ENCODE results near the gene RPS6KA6. TPM values are rescaled to one million over a fixed set of nuclear protein-coding genes. Genes with fewer than 3 reads are reported as not detected.

RPS6KA6 gene
- total RNA-seq, 2 donors from 2014 or later: 17.9 to 18.3 TPM

DNA sequence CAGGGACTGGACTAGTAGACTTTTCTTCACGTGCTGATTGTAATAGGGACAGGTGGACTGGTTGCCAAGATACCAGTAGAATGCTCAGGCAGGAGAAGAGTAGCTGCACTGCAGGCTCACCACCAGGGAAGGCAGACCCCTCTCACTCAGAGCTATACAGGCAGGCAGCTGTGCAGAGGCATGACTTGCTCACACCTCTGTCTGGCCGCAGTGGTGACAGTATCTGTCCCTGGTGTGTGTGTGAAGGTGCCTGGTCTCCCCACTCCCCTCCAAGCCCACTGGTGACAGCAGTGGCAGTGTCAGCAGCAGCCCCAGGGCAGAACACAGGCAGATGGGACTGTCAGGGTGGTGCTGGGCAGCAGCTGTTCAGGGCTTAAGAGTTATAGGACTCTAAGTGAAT is 140.7 kb downstream of the RPS6KA6 start:
- no peak overlapping the region for H3K9ac ChIP-seq (ENCODE audit: extremely low read depth, low read length, poor library complexity, severe bottlenecking)
- no peaks in the 10 kb centered on the region for H3K4me1 ChIP-seq (ENCODE audit: control insufficient read depth, insufficient read depth, low read length)
- no peaks in the 10 kb centered on the region for H3K36me3 Mint-ChIP-seq (ENCODE audit: low read depth)
- H3K4me3 Mint-ChIP-seq: no peak overlapping the region
- no peaks in the 10 kb centered on the region for H3K9me3 ChIP-seq (ENCODE audit: control insufficient read depth, low read length)
- no peak overlapping the region for H3K4me3 ChIP-seq (ENCODE audit: low read length)
- H3K9me3 Mint-ChIP-seq: peaks cover 47% of the 10 kb centered on the region
- TF ChIP-seq, protein P1, sequence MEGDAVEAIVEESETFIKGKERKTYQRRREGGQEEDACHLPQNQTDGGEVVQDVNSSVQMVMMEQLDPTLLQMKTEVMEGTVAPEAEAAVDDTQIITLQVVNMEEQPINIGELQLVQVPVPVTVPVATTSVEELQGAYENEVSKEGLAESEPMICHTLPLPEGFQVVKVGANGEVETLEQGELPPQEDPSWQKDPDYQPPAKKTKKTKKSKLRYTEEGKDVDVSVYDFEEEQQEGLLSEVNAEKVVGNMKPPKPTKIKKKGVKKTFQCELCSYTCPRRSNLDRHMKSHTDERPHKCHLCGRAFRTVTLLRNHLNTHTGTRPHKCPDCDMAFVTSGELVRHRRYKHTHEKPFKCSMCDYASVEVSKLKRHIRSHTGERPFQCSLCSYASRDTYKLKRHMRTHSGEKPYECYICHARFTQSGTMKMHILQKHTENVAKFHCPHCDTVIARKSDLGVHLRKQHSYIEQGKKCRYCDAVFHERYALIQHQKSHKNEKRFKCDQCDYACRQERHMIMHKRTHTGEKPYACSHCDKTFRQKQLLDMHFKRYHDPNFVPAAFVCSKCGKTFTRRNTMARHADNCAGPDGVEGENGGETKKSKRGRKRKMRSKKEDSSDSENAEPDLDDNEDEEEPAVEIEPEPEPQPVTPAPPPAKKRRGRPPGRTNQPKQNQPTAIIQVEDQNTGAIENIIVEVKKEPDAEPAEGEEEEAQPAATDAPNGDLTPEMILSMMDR (conservative IDR thresholded peaks at IDR 0.05): no peak
- no peak overlapping the region for H3K27ac Mint-ChIP-seq
- peaks cover 2% of the 10 kb centered on the region for H3K4me1 Mint-ChIP-seq
- no peak overlapping the region for H3K27ac ChIP-seq (ENCODE audit: low read depth, low read length)
- no peaks in the 10 kb centered on the region for H3K36me3 ChIP-seq (ENCODE audit: control insufficient read depth, insufficient read depth, low read length)
- no peaks in the 10 kb centered on the region for H3K27me3 ChIP-seq (ENCODE audit: control insufficient read depth, insufficient read depth, low read length, poor library complexity, severe bottlenecking)
- H3K27me3 Mint-ChIP-seq (ENCODE audit: insufficient read depth): no peaks in the 10 kb centered on the region
- DNase-seq: peak; percentile 47
- WGBS, 2 experiments (ENCODE audit: insufficient coverage in 1 of 2, insufficient read length in 1 of 2): 86% methylated on average over 1 of the region's 2 CpGs; no CpG with 5 or more reads in 1 of the 2 experiments

DNA sequence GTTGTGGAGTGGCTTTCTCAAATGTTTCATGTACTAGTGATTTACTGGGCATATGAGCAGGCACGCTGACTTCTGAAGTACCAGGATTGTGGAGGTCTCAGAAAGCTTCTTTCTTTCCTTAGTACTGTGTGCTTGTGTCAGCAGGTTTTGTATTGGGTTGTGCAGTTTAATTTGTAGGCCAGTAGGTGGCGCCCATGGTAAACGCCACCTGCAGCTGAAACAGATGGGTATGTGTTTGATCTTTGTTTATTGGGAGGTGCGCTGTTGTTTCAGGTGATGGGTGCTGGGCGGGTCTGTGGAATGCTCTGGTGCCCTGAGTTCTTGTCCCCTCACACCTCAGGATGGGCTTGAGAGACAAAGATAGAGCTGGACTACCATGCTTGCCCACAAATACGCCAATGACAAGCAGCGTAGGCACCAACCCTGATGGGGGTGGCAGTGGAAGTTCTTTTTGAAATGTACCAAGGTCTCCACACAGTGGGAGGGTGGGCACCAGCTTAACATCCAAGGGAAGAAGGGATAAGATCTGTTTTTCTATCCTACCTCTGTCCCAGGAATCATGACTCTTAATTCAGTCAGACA is 141.5 kb downstream of the RPS6KA6 start:
- Histone ChIP-seq H3K4me3 (ENCODE audit: low read length) (no peak overlapping the region), H3K36me3 (ENCODE audit: control insufficient read depth, insufficient read depth, low read length) (no peaks in the 10 kb centered on the region), H3K9ac (ENCODE audit: extremely low read depth, low read length, poor library complexity, severe bottlenecking) (no peak overlapping the region), H3K27me3 (ENCODE audit: control insufficient read depth, insufficient read depth, low read length, poor library complexity, severe bottlenecking) (no peaks in the 10 kb centered on the region), H3K9me3 (ENCODE audit: control insufficient read depth, low read length) (no peaks in the 10 kb centered on the region), H3K4me1 (ENCODE audit: control insufficient read depth, insufficient read depth, low read length) (no peaks in the 10 kb centered on the region), H3K27ac (ENCODE audit: low read depth, low read length) (no peak overlapping the region)
- Mint-ChIP-seq H3K27ac (no peak overlapping the region), H3K27me3 (ENCODE audit: insufficient read depth) (no peaks in the 10 kb centered on the region), H3K4me1 (peaks cover 2% of the 10 kb centered on the region), H3K9me3 (peaks cover 55% of the 10 kb centered on the region), H3K36me3 (ENCODE audit: low read depth) (no peaks in the 10 kb centered on the region), H3K4me3 (no peak overlapping the region)
- TF ChIP-seq, protein P1 (conservative IDR thresholded peaks at IDR 0.05): peak; percentile 84
- peak; percentile 71 for DNase-seq
- WGBS, 2 experiments (ENCODE audit: insufficient coverage in 1 of 2, insufficient read length in 1 of 2): 45% methylated on average over 7 of the region's 7 CpGs; no CpG with 5 or more reads in 1 of the 2 experiments

DNA sequence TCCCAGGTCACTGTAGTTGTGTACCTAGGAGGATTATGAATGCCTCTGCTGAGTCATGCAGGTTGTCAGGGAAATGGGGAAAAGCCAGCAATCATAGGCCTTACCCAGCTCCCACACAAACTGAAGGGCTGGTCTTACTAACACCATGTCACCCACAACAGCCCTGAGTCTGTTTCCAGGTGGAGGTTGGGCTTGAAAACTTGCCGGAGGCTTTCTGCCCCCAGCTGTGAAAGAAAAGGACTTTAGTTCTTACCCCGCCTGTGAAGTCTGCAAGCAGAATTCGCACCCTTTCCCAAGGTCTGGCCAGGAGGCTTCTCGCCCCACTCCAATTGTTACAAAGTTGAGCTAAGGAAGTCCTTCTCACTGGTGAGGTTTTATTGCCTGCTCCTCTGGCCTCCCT is 143.9 kb downstream of the RPS6KA6 start:
- Histone ChIP-seq H3K36me3 (ENCODE audit: control insufficient read depth, insufficient read depth, low read length) (no peaks in the 10 kb centered on the region), H3K4me1 (ENCODE audit: control insufficient read depth, insufficient read depth, low read length) (no peaks in the 10 kb centered on the region), H3K9ac (ENCODE audit: extremely low read depth, low read length, poor library complexity, severe bottlenecking) (no peak overlapping the region), H3K27ac (ENCODE audit: low read depth, low read length) (no peak overlapping the region), H3K27me3 (ENCODE audit: control insufficient read depth, insufficient read depth, low read length, poor library complexity, severe bottlenecking) (no peaks in the 10 kb centered on the region), H3K9me3 (ENCODE audit: control insufficient read depth, low read length) (peaks cover 21% of the 10 kb centered on the region), H3K4me3 (ENCODE audit: low read length) (no peak overlapping the region)
- Mint-ChIP-seq H3K9me3 (peaks cover 71% of the 10 kb centered on the region), H3K27ac (peak overlapping the region; percentile 85), H3K4me3 (no peak overlapping the region), H3K27me3 (ENCODE audit: insufficient read depth) (no peaks in the 10 kb centered on the region), H3K36me3 (ENCODE audit: low read depth) (peaks cover 3% of the 10 kb centered on the region), H3K4me1 (peaks cover 2% of the 10 kb centered on the region)
- TF ChIP-seq, protein P1 (conservative IDR thresholded peaks at IDR 0.05): no peak
- WGBS, 2 experiments (ENCODE audit: insufficient coverage in 1 of 2, insufficient read length in 1 of 2): 91% methylated on average over 4 of the region's 4 CpGs; no CpG with 5 or more reads in 1 of the 2 experiments
- DNase-seq: peak; percentile 60

Small RNAs within 50 kb of the gene (microRNA-seq; reads per million reads assigned to microRNA genes)
- gene MIR548I4 (ENCODE audit: borderline microRNAs expressed): not detected

All from endodermal cell (in vitro differentiated cells).